Measurements from ENCODE around the gene SNX6. TPM values are rescaled to one million over a fixed set of nuclear protein-coding genes. Genes with fewer than 3 reads are reported as not detected.

SNX6 gene
- total and polyA plus RNA-seq, 2 experiments from 2014 or later, result 110 to 157 TPM

DNA sequence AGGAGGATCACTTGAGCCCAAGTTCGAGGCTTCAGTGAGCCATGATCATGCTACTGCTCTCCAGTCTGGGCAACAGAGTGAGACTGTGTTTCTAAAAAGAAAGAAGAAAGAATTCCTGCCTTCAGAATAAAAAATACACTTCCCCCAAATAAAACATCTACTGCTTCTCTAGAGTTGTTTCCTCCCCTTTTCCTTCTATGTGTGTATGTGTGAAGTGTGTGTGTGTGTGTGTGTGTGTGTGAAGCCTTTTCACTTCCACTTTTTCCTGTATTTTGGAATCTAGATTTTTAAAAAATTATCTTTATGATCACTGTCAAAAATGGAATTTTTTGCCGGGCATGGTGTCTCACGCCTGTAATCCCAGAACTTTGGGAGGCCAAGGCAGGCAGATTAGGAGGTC lies 12.6 kb upstream of the SNX6 start:
- no peaks in the 10 kb centered on the region for H3K27me3 Mint-ChIP-seq (ENCODE audit: insufficient read depth, low read depth, poor library complexity)
- H3K9me2 ChIP-seq (ENCODE audit: insufficient read depth), result no peaks in the 10 kb centered on the region
- H3K27me3 ChIP-seq (ENCODE audit: insufficient read depth), result no peaks in the 10 kb centered on the region
- no peak overlapping the region for H3K27ac ChIP-seq (ENCODE audit: low read depth)
- no peaks in the 10 kb centered on the region for H3K4me1 Mint-ChIP-seq
- no peaks in the 10 kb centered on the region for H3K36me3 ChIP-seq (ENCODE audit: insufficient read depth)
- no peaks in the 10 kb centered on the region for H3K79me2 ChIP-seq (replicated peaks; ENCODE audit: insufficient read depth)
- H3K4me3 Mint-ChIP-seq, result no peak overlapping the region
- no peak for DNase-seq (ENCODE audit: low spot score)
- TF ChIP-seq EZH2 (IDR thresholded peaks at IDR 0.05; ENCODE audit: low read depth, unreplicated experiment), result no peak
- no peaks in the 10 kb centered on the region for H4K20me1 ChIP-seq (replicated peaks; ENCODE audit: insufficient read depth)
- H3K4me3 ChIP-seq, result no peak overlapping the region
- H3K4me2 ChIP-seq, result no peak overlapping the region
- H3K27ac Mint-ChIP-seq, result no peak overlapping the region
- ATAC-seq, result no peak
- no peak overlapping the region for H2AFZ ChIP-seq
- H3K9me3 Mint-ChIP-seq, result no peaks in the 10 kb centered on the region
- no peaks in the 10 kb centered on the region for H3K36me3 Mint-ChIP-seq (ENCODE audit: low read depth)
- H3F3A ChIP-seq (replicated peaks; ENCODE audit: low read depth), result no peaks in the 10 kb centered on the region
- H3K4me1 ChIP-seq (ENCODE audit: insufficient read depth), result no peaks in the 10 kb centered on the region

DNA sequence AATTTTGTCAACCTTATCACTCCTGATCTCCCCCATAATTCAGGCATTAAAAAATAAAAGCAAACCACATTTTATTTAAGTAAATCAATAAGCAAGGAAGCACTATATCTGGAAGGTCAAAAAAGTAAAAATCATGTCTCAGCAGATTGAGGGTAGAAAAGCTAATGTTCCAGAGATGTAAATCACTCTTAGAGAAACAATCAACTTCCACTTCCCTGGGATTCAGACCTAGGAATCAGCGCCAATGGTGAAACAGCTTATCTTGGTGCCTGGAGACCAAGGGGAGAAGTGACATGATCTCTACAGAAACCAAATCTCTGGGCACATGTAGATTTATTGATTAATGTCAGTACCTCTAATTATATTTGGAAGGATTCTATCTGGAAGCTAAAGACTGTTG lies 10.9 kb upstream of the SNX6 start:
- no peak for ATAC-seq
- Histone ChIP-seq H3K9me2 (ENCODE audit: insufficient read depth) (no peaks in the 10 kb centered on the region), H3K4me3 (no peak overlapping the region), H4K20me1 (replicated peaks; ENCODE audit: insufficient read depth) (no peaks in the 10 kb centered on the region), H3K4me2 (no peak overlapping the region), H2AFZ (no peak overlapping the region), H3F3A (replicated peaks; ENCODE audit: low read depth) (no peaks in the 10 kb centered on the region), H3K79me2 (replicated peaks; ENCODE audit: insufficient read depth) (no peaks in the 10 kb centered on the region), H3K4me1 (ENCODE audit: insufficient read depth) (no peaks in the 10 kb centered on the region), H3K36me3 (ENCODE audit: insufficient read depth) (no peaks in the 10 kb centered on the region), H3K27ac (ENCODE audit: low read depth) (no peak overlapping the region), H3K27me3 (ENCODE audit: insufficient read depth) (no peaks in the 10 kb centered on the region)
- Mint-ChIP-seq H3K27me3 (ENCODE audit: insufficient read depth, low read depth, poor library complexity) (no peaks in the 10 kb centered on the region), H3K36me3 (ENCODE audit: low read depth) (no peaks in the 10 kb centered on the region), H3K27ac (no peak overlapping the region), H3K4me1 (no peaks in the 10 kb centered on the region), H3K9me3 (no peaks in the 10 kb centered on the region), H3K4me3 (no peak overlapping the region)
- DNase-seq (ENCODE audit: low spot score), result no peak
- TF ChIP-seq EZH2 (IDR thresholded peaks at IDR 0.05; ENCODE audit: low read depth, unreplicated experiment) (no peak), ZNF114 (CRISPR knock-in tag; IDR thresholded peaks at IDR 0.05) (no peak), STAT1 (IDR thresholded peaks at IDR 0.05; ENCODE audit: unreplicated experiment) (no peak), ZNF331 (CRISPR knock-in tag; IDR thresholded peaks at IDR 0.05; ENCODE audit: low read depth) (no peak), NANOG (IDR thresholded peaks at IDR 0.05; ENCODE audit: borderline replicate concordance) (no peak), EZH2phosphoT487 (IDR thresholded peaks at IDR 0.05; ENCODE audit: unreplicated experiment) (no peak), JUNB (IDR thresholded peaks at IDR 0.05; ENCODE audit: unreplicated experiment) (no peak)
- TF ChIP-seq, protein P1, sequence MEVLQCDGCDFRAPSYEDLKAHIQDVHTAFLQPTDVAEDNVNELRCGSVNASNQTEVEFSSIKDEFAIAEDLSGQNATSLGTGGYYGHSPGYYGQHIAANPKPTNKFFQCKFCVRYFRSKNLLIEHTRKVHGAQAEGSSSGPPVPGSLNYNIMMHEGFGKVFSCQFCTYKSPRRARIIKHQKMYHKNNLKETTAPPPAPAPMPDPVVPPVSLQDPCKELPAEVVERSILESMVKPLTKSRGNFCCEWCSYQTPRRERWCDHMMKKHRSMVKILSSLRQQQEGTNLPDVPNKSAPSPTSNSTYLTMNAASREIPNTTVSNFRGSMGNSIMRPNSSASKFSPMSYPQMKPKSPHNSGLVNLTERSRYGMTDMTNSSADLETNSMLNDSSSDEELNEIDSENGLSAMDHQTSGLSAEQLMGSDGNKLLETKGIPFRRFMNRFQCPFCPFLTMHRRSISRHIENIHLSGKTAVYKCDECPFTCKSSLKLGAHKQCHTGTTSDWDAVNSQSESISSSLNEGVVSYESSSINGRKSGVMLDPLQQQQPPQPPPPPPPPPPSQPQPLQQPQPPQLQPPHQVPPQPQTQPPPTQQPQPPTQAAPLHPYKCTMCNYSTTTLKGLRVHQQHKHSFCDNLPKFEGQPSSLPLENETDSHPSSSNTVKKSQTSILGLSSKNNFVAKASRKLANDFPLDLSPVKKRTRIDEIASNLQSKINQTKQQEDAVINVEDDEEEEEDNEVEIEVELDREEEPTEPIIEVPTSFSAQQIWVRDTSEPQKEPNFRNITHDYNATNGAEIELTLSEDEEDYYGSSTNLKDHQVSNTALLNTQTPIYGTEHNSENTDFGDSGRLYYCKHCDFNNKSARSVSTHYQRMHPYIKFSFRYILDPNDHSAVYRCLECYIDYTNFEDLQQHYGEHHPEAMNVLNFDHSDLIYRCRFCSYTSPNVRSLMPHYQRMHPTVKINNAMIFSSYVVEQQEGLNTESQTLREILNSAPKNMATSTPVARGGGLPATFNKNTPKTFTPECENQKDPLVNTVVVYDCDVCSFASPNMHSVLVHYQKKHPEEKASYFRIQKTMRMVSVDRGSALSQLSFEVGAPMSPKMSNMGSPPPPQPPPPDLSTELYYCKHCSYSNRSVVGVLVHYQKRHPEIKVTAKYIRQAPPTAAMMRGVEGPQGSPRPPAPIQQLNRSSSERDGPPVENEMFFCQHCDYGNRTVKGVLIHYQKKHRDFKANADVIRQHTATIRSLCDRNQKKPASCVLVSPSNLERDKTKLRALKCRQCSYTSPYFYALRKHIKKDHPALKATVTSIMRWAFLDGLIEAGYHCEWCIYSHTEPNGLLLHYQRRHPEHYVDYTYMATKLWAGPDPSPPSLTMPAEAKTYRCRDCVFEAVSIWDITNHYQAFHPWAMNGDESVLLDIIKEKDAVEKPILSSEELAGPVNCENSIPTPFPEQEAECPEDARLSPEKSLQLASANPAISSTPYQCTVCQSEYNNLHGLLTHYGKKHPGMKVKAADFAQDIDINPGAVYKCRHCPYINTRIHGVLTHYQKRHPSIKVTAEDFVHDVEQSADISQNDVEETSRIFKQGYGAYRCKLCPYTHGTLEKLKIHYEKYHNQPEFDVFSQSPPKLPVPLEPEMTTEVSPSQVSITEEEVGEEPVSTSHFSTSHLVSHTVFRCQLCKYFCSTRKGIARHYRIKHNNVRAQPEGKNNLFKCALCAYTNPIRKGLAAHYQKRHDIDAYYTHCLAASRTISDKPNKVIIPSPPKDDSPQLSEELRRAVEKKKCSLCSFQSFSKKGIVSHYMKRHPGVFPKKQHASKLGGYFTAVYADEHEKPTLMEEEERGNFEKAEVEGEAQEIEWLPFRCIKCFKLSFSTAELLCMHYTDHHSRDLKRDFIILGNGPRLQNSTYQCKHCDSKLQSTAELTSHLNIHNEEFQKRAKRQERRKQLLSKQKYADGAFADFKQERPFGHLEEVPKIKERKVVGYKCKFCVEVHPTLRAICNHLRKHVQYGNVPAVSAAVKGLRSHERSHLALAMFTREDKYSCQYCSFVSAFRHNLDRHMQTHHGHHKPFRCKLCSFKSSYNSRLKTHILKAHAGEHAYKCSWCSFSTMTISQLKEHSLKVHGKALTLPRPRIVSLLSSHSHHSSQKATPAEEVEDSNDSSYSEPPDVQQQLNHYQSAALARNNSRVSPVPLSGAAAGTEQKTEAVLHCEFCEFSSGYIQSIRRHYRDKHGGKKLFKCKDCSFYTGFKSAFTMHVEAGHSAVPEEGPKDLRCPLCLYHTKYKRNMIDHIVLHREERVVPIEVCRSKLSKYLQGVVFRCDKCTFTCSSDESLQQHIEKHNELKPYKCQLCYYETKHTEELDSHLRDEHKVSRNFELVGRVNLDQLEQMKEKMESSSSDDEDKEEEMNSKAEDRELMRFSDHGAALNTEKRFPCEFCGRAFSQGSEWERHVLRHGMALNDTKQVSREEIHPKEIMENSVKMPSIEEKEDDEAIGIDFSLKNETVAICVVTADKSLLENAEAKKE (CRISPR knock-in tag; IDR thresholded peaks at IDR 0.05), result no peak
- TF ChIP-seq, protein P2, sequence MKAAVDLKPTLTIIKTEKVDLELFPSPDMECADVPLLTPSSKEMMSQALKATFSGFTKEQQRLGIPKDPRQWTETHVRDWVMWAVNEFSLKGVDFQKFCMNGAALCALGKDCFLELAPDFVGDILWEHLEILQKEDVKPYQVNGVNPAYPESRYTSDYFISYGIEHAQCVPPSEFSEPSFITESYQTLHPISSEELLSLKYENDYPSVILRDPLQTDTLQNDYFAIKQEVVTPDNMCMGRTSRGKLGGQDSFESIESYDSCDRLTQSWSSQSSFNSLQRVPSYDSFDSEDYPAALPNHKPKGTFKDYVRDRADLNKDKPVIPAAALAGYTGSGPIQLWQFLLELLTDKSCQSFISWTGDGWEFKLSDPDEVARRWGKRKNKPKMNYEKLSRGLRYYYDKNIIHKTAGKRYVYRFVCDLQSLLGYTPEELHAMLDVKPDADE (IDR thresholded peaks at IDR 0.05), result no peak
- TF ChIP-seq, protein P3, sequence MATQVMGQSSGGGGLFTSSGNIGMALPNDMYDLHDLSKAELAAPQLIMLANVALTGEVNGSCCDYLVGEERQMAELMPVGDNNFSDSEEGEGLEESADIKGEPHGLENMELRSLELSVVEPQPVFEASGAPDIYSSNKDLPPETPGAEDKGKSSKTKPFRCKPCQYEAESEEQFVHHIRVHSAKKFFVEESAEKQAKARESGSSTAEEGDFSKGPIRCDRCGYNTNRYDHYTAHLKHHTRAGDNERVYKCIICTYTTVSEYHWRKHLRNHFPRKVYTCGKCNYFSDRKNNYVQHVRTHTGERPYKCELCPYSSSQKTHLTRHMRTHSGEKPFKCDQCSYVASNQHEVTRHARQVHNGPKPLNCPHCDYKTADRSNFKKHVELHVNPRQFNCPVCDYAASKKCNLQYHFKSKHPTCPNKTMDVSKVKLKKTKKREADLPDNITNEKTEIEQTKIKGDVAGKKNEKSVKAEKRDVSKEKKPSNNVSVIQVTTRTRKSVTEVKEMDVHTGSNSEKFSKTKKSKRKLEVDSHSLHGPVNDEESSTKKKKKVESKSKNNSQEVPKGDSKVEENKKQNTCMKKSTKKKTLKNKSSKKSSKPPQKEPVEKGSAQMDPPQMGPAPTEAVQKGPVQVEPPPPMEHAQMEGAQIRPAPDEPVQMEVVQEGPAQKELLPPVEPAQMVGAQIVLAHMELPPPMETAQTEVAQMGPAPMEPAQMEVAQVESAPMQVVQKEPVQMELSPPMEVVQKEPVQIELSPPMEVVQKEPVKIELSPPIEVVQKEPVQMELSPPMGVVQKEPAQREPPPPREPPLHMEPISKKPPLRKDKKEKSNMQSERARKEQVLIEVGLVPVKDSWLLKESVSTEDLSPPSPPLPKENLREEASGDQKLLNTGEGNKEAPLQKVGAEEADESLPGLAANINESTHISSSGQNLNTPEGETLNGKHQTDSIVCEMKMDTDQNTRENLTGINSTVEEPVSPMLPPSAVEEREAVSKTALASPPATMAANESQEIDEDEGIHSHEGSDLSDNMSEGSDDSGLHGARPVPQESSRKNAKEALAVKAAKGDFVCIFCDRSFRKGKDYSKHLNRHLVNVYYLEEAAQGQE (IDR thresholded peaks at IDR 0.05; ENCODE audit: unreplicated experiment), result no peak
